Activated naive CD8-positive, alpha-beta T cell (primary cell): ENCODE data around the gene P2RX3.

Experiments used
- H3K27ac Mint-ChIP-seq: one replicate; pipeline ENCODE4 v1.8.0; 2021; ENCODE audit warnings: mixed read lengths
- H3K27me3 Mint-ChIP-seq: one replicate; pipeline ENCODE4 v1.8.0; 2021; ENCODE audit warnings: mixed read lengths
- H3K36me3 Mint-ChIP-seq: one replicate; pipeline ENCODE4 v1.8.0; 2021; ENCODE audit warnings: mixed read lengths
- H3K4me1 Mint-ChIP-seq: one replicate; pipeline ENCODE4 v1.8.0; 2021; ENCODE audit warnings: low read depth, mixed read lengths
- H3K4me3 Mint-ChIP-seq: one replicate; pipeline ENCODE4 v1.8.0; 2021; ENCODE audit warnings: mild to moderate bottlenecking, mixed read lengths
- H3K9me3 Mint-ChIP-seq: one replicate; pipeline ENCODE4 v1.8.0; 2021; ENCODE audit warnings: low read depth, mixed read lengths

The P2RX3 gene

DNA sequence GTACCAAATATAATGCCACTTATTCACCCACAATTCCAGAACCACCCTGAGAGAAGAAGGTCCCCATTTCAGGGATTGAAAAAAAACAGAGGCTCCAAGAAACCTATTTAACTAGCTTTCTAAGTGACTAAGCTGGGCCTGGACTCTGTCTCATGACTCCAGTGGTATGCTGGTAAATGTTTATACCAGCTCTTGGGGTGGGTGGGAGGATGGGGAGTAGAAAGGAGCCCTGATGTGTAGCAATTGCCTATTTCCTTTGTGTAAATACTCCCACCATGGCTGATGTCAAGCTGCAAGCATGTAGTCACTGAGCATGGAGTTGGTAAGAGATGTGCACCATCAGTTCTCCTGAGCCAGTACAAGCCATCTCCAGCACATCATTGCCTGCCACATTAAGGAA, 40.0 kb downstream of the P2RX3 start:
- no peaks in the 10 kb centered on the region for H3K9me3 Mint-ChIP-seq
- H3K27ac Mint-ChIP-seq, result no peak overlapping the region
- no peak overlapping the region for H3K4me3 Mint-ChIP-seq
- H3K36me3 Mint-ChIP-seq, result no peaks in the 10 kb centered on the region
- peaks cover 6% of the 10 kb centered on the region for H3K27me3 Mint-ChIP-seq
- H3K4me1 Mint-ChIP-seq, result no peaks in the 10 kb centered on the region

DNA sequence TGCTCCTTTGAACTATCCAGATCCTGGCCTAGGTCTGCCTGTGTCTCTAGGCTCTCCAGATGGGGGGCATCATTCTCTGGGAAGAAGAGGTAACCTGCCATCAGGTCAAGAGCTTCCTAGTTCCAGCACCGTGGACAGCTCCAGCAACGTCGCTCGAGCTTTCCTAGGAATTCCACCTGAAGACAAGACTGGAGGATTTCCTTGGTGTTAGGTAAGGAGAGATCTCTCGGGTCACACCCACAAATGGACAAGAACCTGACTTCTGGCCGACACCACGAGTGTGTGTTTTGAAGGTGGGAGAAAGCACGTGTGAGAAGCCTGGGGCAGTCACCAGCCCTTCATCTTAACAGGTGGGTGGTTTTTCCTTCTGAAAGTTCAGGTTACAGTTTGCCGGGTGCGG, 41.6 kb downstream of the P2RX3 start:
- Mint-ChIP-seq H3K36me3 (no peaks in the 10 kb centered on the region), H3K27ac (no peak overlapping the region)

DNA sequence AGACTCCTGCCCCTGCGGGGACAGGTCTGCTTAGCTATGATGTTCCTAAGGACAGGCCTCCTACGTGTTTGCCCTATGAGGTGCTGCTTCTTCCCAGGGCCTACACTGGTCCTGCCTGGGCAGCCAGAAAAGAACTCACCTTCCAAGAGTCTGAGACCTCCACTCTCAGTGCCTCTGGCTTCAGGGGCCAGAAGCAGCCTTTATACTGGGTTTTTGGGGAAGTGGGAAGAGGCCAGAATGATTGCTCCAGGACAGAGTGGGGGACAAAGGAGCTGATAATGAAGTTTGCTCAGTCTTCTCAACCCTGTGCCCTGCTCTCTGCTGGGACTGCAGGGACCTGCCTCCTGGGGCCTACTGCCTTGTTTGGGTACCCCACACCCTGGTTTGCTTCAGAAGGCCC, 42.8 kb downstream of the P2RX3 start, which contains the start of gene PRG3:
Gene PRG3, minus strand, starts transcription at position 176 of the 400 bp plus-strand sequence. CDS start 442 bp downstream, outside the sequence.
- Mint-ChIP-seq H3K27me3 (peaks cover 6% of the 10 kb centered on the region), H3K4me1 (no peaks in the 10 kb centered on the region), H3K4me3 (no peak within 1 kb of the TSS), H3K36me3 (no peaks in the 10 kb centered on the region), H3K9me3 (no peaks in the 10 kb centered on the region), H3K27ac (no peak within 1 kb of the TSS)

More for the DNA sequence above, 41.6 kb downstream of the P2RX3 start:
- Mint-ChIP-seq H3K4me1 (no peaks in the 10 kb centered on the region), H3K4me3 (no peak overlapping the region), H3K27me3 (peaks cover 6% of the 10 kb centered on the region), H3K9me3 (no peaks in the 10 kb centered on the region)

DNA sequence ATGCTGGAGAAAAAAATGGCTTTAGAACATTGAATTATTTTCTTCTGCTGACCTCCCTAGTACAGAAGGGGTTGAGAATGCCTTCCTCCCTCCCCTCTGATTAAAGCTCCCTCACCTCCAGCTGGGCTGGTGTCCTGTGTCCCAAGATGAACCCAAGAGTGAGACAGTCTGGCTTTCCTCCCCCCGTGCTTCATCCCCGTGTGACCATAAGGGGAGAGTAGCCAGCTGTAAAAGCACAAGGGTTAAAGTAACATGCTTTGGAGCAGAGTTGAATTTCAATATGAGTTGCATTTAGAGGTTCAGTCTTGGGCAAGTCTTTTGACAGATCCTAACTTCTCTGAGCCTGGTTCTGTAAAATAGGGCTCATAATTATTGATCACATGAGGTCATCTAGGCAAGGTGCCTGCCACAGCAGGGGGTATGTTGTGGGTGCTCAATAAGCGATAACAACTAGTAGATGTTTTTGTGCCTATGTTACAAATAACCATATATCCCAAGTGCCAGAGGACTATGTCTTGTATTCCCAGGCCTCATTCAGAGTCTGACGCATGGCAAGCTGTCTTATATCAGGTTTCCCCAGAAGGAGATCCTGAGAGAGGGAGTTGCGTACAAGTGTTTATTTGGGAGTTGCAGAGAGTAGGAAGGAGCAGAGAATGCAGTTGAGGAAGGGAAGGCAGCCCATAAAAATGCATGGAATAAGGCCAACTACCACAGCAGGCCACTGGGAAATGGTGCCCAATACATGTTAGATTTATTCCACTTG, 48.2 kb downstream of the P2RX3 start:
- H3K4me1 Mint-ChIP-seq, result no peaks in the 10 kb centered on the region
- H3K27me3 Mint-ChIP-seq, result no peaks in the 10 kb centered on the region
- H3K27ac Mint-ChIP-seq, result no peak overlapping the region
- H3K9me3 Mint-ChIP-seq, result no peaks in the 10 kb centered on the region
- no peak overlapping the region for H3K4me3 Mint-ChIP-seq
- H3K36me3 Mint-ChIP-seq, result peaks cover 3% of the 10 kb centered on the region

DNA sequence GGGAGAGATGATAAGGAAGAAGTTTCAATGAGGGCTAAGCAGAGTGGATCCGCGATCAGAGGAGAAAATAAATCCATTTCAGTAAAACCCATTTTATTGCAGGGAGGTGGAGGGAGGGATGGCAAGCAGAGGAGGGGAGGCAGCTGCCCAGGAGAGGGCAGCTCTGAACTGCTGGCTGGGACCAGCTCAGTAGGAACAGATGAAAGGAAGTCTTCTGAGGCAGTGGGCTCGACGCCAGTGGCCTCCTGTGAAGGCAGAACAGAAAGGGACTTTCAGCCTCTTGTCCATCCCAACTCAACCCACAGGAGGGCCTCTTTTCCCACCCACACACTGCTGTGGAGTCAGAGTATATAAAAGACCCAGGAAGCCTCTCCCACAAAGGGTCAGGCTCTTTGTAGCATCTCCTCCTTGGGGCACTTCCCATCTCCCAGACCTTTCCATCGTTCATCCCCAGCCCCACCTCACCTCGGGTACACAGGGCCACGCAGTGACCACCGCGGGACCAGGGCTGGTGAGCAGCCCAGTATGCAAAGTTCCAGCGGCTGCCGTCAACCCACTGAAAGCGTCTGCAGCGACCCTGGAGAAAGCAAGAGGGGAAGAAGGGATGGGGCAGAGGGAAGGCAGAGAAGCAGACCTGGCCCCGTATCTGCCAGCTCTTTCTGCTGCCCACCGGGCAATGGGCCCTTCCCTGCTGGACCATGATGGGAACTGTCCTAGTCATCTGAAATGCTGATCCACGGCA, 49.3 kb downstream of the P2RX3 start:
- Mint-ChIP-seq H3K9me3 (no peaks in the 10 kb centered on the region), H3K36me3 (peaks cover 5% of the 10 kb centered on the region), H3K4me1 (no peaks in the 10 kb centered on the region), H3K27ac (no peak overlapping the region), H3K27me3 (no peaks in the 10 kb centered on the region), H3K4me3 (no peak overlapping the region)

DNA sequence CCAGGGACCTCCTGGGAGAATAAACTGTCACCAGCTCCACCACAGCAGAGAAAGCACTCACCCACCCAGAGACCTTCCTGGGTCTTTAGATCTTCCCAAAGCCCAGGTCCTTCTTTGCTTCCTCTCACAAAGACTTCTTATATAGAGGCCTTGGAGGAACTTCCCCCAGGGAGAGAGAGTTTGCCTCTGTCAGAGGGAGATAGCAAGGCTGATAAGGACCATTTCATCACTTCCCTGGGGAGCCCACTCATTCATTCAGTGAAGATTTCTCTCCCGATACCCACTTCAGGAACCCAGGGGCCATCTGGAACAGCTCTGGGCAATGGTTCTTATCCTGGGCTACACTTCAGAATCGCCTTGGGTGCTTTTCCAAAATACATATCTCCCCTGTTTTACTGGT, 52.4 kb downstream of the P2RX3 start, which contains the start of gene PRG2:
Gene PRG2, minus strand, starts transcription at position 116 of the 400 bp plus-strand sequence. CDS start 706 bp downstream, outside the sequence.
- Mint-ChIP-seq H3K27ac (no peak within 1 kb of the TSS), H3K4me3 (no peak within 1 kb of the TSS), H3K27me3 (no peaks in the 10 kb centered on the region), H3K9me3 (no peaks in the 10 kb centered on the region), H3K36me3 (peaks cover 5% of the 10 kb centered on the region), H3K4me1 (no peaks in the 10 kb centered on the region)

DNA sequence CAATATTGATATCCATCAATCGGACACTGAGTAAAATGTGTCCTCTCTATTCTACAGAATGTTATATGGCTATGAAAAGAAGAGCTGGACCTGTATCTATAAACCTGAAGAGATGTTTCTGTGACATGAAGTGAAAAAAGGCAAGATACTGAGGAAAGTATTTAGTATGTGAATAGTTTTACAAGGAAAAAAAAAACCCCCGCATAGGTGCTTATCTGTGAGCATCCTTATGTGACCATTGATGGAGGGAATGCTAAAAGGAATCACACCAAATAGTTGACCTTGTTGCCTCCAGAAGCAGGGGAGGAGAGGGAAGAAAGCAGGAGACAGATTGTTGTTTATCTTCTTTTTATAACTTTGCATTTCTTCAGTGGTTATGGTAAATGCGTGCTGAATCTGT, 53.0 kb downstream of the P2RX3 start:
- Mint-ChIP-seq H3K4me1 (no peaks in the 10 kb centered on the region), H3K27me3 (no peaks in the 10 kb centered on the region), H3K4me3 (no peak overlapping the region), H3K9me3 (no peaks in the 10 kb centered on the region), H3K27ac (no peak overlapping the region), H3K36me3 (peaks cover 5% of the 10 kb centered on the region)

DNA sequence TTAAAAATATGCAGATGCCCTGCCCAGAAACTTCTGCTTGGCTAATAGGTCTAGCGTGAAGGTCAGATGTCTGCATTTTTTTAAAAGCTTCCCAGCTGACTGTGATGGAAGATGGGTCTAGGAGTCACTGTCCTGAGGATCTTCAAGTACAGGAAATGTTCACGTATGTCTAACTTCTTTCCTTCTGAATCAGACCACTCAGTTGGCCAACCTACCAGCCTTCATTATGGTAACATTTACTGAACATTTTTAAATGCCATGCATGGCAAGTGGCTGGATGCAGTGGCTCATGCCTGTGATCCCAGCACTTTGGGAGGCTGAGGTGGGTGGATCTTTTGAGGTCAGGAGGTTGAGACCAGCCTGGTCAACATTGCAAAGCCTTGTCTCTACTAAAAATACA, 53.4 kb downstream of the P2RX3 start:
- Mint-ChIP-seq H3K4me1 (no peaks in the 10 kb centered on the region), H3K9me3 (no peaks in the 10 kb centered on the region), H3K27ac (no peak overlapping the region), H3K27me3 (no peaks in the 10 kb centered on the region), H3K4me3 (no peak overlapping the region), H3K36me3 (peaks cover 3% of the 10 kb centered on the region)

DNA sequence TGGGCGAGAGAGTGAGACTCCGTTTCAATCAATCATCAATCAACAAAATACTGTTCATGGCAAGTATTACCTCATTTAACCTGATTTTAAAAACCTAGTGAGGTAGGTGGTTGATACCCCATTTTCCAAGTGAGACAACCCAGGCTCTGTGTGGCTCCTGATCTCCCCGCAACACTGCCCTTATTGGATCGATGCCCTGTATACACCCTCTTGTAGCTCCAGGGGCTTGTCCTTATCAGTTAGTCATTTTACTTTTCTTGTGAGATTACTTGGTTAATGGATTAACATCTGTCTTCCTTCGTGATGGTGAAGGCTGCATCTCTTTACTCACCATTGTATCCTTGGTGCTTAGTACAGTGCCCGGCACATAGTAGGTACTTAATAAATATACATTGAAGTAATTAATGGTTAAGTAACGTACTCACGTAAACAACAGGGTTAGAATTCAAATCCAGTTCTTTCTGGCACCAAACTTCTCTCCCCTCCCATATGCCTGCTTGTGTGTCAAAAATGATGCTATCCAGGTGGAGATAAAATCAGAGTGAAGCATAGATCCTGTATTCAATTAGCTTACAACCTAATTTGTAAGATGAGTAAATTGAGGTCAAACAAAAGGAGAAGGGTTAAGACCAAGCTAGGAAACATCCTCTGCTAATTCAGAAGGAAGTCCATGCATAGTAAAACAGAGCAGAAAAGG, 54.1 kb downstream of the P2RX3 start:
- H3K36me3 Mint-ChIP-seq, result peaks cover 2% of the 10 kb centered on the region
- H3K27me3 Mint-ChIP-seq, result no peaks in the 10 kb centered on the region
- H3K27ac Mint-ChIP-seq, result no peak overlapping the region
- no peaks in the 10 kb centered on the region for H3K9me3 Mint-ChIP-seq
- no peak overlapping the region for H3K4me3 Mint-ChIP-seq
- H3K4me1 Mint-ChIP-seq, result no peaks in the 10 kb centered on the region

DNA sequence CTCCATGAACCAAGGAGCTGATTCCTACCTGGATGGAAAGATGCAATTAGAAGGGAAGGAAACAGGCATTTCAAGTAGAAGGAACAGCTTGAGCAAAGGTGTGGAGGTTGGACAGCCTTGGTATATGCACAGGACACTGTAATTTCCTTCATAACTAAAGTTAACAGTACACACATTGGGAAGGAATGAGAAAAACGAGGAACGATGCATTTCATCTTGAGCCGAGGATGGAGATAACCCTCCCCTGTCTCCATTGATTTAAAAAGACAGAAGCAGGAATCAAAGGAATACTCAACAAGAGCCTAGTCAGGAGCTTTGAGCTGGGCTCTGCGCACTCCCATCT, 54.6 kb downstream of the P2RX3 start:
- peaks cover 2% of the 10 kb centered on the region for H3K36me3 Mint-ChIP-seq
- H3K27ac Mint-ChIP-seq, result no peak overlapping the region
- no peaks in the 10 kb centered on the region for H3K9me3 Mint-ChIP-seq
- no peaks in the 10 kb centered on the region for H3K4me1 Mint-ChIP-seq
- no peaks in the 10 kb centered on the region for H3K27me3 Mint-ChIP-seq
- H3K4me3 Mint-ChIP-seq, result no peak overlapping the region

DNA sequence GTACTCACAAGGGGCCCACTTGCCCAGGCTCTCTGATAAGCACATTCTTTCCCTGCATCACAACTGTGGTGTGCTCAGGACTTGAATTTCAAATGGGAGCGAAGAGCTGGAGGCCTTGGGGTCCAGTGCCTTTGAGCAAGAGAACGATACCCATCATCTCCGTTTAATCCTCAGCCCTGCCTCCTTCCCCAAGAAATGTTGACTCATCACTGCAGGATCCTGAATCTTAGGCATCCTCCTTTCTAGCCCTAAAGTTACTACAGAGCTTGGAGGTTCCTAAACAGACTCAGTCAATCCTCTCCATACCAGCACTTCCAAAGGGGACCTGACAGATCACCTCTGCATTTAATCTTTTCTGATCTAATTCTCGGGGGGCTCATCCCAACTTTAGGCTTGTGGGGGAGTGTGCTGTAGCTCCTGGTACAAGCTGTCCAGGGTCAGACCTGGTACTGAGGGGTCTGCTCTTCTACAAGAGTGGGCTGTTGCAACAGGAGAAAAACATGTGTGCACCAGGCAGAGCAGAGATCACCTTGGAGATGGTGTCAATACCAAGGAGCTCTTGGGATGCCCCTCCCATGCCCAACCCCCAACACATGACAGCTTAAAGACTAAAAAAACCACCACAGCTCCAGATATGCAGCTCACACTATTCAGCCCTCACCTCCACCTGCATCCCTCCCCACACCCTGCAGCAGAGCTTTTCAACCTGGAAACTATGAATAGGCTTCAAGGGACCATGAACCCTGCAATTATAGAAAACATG, 56.2 kb downstream of the P2RX3 start:
- Mint-ChIP-seq H3K4me1 (no peaks in the 10 kb centered on the region), H3K9me3 (no peaks in the 10 kb centered on the region), H3K27me3 (no peaks in the 10 kb centered on the region), H3K4me3 (no peak overlapping the region), H3K36me3 (peaks cover 2% of the 10 kb centered on the region), H3K27ac (no peak overlapping the region)

DNA sequence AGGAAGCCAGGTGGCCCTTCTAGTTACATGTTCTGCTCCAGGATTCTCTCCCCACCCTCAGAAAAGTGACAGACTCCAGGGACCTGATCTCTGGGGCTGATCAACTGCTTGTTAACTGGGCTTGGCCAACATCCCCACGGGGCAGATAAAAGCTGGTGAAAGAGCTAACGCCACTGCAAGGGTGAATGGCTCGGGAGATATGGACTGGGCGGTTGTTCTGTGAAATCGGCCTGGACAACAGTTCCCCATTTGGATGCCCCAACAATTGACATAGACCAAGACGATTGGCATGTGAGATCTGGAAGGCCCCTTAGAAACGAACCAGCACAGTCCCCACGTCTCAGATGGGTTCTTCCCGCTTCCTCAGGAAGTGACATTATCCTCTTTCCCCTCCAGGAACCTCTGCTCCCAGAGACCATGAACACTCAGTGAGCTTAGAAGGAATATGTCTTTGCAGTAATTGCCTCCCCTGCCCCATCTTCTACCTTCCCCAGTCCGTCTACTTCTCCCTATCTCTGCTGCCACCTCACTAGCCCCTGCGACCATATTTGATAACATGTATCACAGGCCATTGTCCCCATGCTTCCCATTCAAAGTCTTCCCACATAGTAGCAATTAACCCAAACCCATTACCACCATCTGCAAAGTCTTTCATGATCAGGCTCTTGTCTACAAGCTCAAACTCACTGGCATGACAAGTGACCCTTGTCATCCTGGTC, 57.9 kb downstream of the P2RX3 start:
- H3K4me1 Mint-ChIP-seq, result no peaks in the 10 kb centered on the region
- no peak overlapping the region for H3K27ac Mint-ChIP-seq
- no peaks in the 10 kb centered on the region for H3K9me3 Mint-ChIP-seq
- no peak overlapping the region for H3K4me3 Mint-ChIP-seq
- H3K36me3 Mint-ChIP-seq, result peaks cover 2% of the 10 kb centered on the region
- no peaks in the 10 kb centered on the region for H3K27me3 Mint-ChIP-seq

DNA sequence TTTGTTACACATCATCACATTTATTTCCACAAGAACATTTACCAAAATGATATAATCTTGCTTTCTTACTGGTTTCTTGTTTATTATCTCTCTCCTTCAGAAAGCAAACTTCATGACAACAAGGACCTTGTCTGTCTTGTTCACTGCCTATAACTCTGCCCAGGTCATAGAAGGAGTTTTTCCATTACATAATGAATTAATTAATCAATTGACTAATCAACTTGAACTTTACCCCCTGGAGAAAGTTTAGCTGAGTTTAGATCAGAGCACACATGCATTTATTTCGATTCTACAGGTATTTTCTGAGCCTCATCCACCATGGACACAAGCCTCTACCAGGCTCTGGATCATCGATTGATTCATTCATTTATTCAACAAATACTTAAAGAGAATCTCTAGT, 58.6 kb downstream of the P2RX3 start:
- Mint-ChIP-seq H3K36me3 (peaks cover 4% of the 10 kb centered on the region), H3K9me3 (no peaks in the 10 kb centered on the region), H3K27me3 (no peaks in the 10 kb centered on the region), H3K4me1 (no peaks in the 10 kb centered on the region), H3K4me3 (no peak overlapping the region), H3K27ac (no peak overlapping the region)

DNA sequence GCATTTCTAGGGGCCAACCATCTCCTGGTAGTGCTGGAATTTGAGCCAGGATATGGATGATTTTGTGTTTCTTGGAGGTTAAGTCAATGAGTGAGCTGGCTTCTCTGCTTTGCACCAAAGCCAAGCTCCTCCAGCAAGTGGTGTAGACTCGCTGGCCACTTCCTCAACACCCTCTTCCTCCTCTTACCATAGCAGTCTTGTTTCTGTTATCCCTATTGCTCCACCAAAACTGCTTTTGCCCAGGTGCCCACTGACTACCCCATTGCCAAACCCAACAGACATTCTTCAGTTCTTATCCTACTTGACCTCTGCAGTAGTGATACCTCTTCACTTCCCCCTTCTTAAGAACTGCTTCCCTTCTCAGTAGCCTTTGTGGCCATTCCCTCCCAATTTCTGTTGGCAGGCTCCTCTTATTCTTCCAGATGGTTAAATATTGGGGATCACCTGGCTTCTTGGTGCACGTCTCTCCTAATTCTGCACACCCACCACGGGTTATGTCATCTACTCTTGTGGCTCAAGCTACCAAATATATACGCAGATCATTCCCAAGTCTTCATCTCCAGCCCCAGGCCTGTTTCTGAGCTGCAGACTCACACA, 59.3 kb downstream of the P2RX3 start:
- no peaks in the 10 kb centered on the region for H3K4me1 Mint-ChIP-seq
- H3K27me3 Mint-ChIP-seq, result no peaks in the 10 kb centered on the region
- H3K9me3 Mint-ChIP-seq, result no peaks in the 10 kb centered on the region
- H3K27ac Mint-ChIP-seq, result no peak overlapping the region
- peaks cover 2% of the 10 kb centered on the region for H3K36me3 Mint-ChIP-seq
- no peak overlapping the region for H3K4me3 Mint-ChIP-seq
